ENCODE results near the gene CRADD.

Gene CRADD

DNA sequence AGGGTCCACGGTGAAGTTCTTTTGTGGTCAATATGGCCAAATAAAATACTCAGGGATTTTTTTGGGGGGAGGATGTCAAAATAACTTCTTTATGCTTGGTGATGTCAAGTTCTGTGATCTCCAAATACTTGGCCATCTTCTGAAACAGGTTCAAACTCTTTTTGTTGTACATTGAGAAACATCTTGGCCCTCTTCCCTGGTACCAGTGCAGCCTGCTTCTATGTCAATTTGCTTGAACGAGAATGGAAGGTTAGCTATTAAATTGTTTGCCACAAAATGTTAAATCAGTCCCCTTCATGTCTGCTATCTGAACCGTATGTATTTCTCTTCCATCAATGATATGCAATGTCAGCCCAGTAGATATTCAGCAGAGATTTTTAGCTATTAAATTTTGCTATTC is 6.1 kb upstream of the CRADD start:
- DNase-seq (ENCODE audit: low read depth in 2 of 2) = no peak

DNA sequence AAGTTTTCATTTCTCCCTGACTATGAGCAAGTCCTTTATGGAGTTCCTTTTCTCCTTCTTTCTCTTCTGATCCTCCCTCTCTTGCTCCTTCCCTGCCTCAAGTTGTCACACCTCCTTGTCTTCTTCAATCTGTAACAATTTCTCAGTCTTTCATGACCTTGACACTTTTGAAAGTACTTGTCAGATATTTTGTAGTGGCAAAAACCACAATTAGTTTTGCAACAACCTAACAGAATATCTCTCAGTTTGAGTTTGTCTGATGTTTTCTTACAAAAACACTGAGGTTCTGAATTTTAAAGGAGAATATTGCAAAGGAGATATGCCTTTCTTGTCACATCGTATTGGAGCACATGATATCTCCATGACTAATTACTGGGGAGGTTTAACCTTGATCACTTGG is 4.1 kb upstream of the CRADD start:
- no peak for DNase-seq (ENCODE audit: low read depth in 2 of 2)

DNA sequence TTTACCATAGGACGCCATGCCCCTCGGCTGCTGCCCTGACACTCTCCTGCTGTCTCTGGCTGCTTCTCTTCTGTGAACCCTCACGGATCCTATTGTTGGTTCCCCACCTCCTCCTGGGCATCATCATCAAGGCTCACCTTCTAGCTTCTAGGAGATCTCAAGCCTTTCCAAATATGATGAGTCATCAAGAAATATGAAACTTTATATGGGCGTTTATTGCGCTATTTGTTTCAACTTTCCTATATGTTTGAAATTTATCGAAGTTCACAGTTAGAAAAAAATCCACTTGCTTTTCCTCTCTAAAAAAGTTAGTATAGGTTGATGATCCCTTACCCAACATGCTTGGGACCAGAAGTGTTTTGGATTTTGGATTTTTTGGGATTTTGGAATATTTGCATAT is 2.8 kb upstream of the CRADD start:
- no peak for DNase-seq (ENCODE audit: low read depth in 2 of 2)

DNA sequence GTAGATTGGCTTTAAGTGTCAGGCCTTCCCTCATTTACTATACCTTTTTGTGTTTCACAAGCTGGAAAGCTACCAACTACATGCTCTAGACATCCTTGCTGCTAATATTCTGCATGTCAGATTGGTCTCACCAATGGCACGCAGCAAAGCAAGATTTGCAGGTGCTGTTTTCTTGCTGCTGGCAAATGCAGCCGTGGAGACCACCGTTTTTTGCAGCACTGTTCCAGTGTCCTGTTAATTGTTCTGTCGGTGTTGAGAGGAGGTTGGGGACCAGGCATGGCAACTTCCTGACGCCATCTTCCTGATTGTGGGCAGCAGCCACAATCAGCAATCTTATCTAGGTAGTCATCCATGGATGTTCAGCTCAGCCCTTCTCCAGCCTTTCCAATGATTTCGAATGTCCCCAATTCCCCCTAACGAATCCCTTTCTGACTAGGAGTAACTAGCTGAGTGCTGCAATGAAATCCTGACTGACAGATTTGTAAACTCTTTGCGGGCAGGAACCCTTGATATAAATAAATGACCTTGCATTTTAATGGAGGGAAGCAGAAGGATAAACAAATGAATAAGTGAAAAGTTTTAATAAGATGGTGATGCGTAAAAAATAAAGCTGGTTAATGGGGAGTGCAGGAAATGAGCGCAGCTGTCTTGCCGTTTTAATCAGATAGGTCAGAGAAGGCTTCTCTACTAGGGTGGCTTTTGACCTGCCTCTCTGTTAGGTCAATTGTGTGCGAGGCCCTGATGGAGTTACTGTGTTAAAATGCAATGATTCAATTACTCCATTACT is 574 bp upstream of the CRADD start:
- DNase-seq (ENCODE audit: low read depth in 2 of 2) = no peak

DNA sequence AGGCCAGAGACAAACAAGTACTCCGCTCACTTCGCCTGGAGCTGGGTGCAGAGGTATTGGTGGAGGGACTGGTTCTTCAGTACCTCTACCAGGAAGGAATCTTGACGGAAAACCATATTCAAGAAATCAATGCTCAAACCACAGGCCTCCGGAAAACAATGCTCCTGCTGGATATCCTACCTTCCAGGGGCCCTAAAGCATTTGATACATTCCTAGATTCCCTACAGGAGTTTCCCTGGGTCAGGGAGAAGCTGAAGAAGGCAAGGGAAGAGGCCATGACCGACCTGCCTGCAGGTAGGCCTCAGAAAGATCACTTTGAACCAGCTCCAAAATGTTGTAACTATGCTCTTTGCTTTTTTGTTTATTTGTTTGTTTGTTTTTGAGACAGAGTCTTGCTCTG is 1.6 kb downstream of the CRADD start:
- no peak for DNase-seq (ENCODE audit: low read depth in 2 of 2)

DNA sequence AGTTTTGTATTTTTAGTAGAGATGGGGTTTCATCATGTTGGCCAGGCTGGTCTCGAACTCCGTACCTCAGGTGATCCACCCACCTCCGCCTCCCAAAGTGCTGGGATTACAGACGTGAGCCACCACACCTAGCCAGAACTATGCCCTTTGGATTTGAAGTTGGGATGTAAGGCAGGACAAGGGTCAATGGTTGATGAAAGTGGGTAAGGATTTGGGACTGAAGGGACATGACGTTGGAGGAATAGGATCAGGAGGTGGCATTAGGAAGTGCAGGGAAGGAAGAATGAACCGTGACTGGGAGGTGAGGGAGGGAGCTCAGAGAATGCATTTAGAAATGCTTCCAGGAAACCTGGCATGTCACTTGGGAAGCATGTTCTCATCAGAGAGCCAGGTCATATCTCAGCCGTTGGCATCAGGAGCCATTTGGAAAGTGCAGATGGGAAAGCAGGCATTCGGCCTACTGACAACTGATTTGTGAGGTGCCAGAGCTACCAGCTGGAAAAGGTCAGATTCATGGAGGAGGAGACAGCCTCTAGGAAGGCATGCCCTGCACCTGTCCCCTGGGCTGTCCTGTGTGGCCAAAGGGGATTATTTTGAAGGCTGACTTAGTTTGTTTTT is 2.2 kb downstream of the CRADD start:
- no peak for DNase-seq (ENCODE audit: low read depth in 2 of 2)

DNA sequence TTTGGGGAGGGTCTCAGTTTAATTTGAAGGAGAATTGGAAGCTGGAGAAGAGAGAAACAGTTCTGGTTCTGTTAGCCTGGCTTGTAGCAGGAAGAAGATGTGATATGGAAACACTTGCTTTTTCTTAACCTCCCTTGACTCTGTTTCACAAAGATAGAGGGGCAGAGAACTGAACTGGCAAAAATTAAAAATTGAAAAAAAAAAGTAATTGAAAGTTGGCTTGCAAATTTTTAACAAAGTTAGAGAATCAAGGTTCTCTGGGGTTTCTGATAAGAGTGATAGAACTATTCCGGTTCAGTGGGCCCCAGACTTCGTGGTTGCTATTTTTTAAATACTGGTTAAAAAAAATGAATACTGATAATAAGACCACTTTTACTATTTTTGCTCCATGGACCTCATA is 2.8 kb downstream of the CRADD start:
- DNase-seq (ENCODE audit: low read depth in 2 of 2) = no peak

DNA sequence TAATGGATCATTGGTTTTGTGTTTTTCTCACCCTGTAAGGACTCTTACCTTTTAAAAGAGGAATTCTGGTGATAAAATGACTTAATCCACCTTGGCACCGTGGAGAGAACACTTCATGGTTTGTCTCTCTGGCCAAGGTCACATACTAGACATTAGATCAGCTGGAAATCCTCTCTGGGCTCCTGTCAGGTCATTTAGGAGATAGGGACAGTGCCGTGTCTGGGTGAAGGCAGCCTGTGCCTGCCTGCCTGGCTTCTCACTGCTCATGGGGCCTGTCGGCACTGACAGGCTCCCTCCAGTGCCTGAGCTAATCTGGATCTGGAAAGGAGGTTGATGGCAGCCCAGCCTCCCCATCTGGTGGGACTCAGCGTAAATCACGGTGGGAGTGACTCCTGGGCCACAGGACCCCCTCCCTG is 5.7 kb downstream of the CRADD start:
- no peak for DNase-seq (ENCODE audit: low read depth in 2 of 2)

DNA sequence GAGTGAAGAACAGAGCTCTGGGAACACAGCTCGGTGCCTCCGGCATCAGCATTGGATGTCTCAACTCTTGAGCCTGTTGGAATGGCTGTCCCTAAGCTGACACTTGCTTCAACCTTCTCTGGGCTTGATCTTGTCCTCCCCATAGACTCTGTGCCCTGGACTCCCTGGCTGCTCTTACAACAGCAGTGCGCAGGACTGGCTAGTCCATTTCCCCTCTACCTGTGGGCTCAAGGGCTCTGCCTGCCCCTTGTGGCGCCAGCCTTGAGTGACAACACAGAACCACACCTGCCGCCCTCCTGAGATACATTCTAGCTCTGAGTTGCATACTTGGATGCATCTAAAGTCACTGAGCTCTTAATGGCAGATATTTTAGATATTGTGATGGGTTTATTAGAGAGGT is 6.2 kb downstream of the CRADD start:
- DNase-seq (ENCODE audit: low read depth in 2 of 2) = no peak

DNA sequence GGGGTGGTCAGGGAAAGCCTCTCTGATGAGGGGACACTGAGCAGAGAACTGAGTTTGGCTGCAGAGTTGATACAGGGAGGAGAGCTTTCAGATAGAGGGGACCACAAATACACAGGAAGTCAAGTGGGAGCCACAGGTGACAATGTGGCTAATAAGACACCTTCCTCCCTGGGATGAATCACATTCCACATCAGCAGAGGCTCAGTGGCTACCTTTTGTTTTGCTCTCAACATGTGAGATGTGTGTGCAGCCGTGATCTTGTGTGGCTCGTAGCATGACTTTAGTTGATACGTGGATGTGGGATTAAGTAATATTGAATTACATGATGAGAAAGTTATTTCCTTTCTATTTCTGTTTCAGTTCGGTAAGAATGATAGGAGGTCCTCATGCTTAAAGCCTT is 7.5 kb downstream of the CRADD start:
- DNase-seq (ENCODE audit: low read depth in 2 of 2) = no peak

DNA sequence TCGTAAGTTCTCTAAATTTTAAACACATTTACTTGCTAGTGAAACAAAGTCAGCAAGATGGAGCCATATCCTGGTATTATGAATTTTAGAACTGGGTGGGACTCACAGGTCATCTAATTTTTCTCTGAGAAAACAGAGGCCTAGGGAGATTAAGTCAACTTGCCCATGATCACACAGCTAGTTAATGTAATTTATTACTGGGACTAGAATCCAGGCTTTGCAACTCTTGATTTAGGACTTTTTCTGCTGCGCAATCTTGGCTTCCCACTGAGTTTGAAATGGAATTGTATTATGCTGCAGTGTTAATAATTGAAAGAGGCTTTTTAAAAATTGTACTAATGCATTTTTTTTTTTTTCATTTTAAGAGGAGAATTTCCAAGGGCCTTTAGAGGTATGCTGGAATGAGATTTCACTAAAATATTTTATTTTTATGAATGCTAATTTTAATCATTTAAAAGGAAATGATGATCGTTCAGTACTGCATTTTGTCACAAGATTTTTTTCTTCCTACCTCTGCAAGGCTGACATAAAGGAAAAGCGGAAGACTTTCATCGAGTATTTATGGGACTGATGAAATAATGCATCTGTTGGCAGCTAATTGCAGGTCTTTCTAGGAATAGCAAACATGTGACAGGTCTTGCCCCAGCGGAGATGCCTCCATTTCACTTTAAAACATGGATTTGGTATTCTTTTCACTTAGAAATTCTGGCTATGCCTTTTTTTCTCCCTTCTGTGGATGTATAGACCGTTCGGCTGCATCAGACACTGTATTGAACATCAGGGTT is 9.6 kb downstream of the CRADD start:
- no peak for DNase-seq (ENCODE audit: low read depth in 2 of 2)

DNA sequence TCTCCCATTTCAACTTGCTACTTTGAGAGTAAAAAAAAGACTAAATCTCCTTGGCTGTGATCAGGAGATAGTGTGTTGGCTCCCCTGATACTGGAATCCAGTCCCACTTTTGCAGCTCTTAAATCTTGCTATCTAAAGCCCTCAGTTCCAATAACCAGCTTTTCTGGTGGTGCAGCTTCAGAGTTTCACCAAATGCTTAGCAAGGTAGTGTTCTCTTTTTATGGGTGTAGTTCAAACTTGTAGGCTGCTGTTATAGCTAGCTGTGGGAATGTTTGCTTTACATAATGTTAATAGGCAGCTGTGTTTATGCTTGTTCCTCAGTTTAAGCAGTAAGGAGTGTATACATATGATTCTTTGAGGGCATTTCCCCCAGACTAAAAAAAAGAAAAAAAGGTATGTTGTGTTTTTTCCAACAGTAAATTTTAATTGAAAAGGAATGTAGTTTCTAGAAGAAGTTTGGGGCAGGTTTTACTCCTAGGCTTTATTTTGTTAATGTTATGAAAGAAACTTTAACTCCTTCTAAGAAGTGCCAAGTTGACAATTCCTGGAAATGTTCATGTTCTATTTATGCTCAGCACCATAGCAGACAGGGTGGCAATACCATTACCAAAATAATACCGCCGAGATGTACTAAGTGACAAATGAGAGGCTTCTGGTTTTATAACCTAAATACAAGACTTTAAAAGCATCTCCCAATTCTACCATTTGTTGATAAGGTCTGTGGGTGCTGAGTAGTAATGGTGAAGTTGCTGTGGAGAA is 12.1 kb downstream of the CRADD start:
- DNase-seq (ENCODE audit: low read depth in 2 of 2) = no peak

DNA sequence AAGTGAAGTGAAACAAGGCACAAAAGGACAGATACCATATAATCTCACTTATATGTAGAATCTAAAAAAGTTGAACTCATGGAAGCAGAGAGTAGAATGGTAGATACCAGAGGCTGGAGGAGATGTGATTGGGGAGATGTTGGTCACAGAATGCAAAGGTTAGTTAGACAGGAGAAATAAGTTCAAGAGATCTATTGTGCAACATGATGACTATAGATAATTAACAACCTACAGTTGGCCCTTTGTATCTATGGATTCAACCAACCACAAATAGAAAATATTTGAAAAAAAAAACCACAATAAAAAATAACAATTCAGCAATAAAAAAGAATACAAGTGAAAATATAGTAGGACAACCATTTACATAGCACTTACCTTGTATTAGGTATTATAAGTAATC is 19.3 kb downstream of the CRADD start:
- no peak for DNase-seq (ENCODE audit: low read depth in 2 of 2)

DNA sequence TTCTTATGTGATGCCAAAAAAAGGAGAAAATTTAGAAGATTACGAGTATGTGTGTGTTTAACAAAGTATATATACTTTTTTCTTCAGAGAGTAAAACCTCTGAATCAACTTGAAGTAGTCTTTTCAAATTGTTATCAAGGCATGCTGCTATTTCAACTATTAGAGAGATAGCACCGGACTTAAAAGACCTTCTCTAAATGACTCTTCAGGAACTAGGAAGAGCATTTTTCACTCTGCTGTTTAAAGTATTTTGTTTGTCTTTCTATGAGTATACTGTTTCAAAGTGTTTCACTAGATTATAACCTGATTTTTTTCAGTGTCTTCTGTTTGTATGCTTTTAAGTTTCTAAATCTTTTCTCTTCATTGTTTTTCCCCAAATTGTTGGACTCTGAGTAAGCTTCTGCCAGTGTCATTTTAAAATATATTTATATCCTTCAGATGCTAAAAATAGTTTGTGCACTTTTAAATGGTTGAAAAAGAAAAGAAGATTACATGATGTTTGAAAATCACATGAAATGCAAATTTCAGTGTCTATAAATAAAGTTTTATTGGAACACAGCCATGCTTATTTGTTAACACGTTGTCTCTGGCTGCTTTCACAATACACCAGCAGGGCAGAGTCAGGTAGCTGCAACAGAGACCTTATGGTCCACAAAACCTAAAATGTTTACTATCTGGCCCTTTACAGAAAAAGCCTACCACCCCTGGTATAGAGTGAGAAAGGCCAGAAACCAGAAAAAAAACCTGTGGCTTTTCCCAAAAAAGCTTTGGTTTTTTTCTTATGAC is 21.3 kb downstream of the CRADD start:
- no peak for DNase-seq (ENCODE audit: low read depth in 2 of 2)

DNA sequence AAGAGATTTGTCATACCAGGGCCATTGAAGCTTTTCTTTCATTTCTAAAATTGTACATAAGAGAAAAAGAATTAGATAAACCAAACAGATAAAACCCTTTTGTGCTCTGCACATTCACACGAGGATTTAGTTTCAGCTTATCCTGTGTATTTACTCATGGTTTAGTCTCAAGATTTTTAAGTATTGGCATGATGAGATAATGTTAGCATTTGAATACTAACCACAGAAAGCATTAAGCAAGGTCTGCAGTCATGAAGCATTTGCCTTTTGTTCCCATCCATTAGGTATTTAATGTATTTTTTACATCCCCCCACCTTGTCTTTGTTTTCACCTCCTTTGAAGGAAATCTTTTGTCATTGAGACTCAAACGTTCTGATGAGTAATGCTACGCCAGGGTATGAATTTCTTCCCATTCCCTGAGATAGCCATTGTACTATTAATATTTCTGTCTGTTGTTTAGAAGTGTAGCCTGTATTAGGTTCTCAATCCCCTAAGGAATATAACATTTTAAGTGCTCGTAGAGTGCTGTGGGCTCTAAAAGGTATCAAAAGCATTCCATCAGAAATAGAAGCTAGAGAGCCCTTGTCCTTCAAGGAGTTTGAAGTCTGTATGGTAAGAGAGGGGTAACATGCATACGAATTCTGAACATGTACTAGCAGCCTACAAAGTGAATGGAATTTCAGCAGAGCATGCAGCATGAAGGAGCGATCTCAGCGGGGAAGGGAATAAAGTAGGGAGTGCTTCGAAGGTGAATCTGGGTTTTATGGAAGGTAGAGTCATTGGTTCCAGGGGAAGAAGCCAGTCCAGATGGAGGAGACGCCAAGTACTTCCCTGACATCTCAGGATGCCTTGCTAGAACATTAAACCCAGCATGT is 22.3 kb downstream of the CRADD start:
- DNase-seq (ENCODE audit: low read depth in 2 of 2) = no peak

DNA sequence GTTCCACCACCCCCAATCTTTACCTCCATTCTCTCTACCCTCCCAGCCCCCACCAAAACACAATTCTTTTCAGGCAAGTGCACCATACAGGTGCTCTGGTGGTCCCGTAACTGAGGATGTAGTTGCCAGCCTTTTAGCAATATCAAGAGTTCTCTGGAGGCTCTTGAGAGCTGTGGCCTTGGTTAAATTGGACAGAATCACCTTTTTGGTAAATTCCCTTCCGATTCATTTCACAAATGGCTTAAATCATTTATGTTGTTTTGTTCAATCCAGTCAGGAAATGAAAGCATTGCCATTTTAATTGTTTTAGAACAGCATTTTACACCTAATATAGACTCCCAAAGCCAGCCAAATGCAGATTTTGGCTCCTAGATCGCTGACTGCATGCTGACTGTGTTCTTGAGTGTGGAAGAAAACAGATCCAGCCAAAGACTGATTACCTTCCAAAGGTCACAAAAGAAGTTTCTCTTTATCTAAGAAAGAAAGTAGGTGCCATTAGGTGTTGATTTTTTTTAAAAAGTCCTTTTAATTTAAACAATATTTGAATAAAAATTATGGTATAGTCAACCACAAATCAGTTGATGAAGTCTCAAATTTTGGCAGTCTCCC is 25.6 kb downstream of the CRADD start:
- no peak for DNase-seq (ENCODE audit: low read depth in 2 of 2)

DNA sequence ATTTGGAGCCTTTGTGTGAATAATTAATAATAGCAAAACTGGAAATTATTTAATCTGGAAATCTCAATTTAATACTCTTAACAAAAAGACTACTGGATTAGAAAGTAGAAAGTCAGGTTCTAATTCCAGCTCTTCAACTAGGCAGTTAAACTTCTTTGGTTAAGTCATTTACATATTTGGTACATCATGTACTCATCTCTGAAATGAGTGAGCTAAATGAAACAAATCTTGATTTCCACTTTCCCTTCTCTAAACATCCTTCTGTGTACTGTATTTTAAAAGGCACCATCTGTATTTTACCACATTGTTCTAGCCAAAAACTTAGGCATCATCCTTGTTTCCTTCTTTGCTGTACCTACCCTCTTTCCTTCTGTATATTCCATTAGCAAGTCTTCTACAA is 26.9 kb downstream of the CRADD start:
- DNase-seq (ENCODE audit: low read depth in 2 of 2) = no peak

DNA sequence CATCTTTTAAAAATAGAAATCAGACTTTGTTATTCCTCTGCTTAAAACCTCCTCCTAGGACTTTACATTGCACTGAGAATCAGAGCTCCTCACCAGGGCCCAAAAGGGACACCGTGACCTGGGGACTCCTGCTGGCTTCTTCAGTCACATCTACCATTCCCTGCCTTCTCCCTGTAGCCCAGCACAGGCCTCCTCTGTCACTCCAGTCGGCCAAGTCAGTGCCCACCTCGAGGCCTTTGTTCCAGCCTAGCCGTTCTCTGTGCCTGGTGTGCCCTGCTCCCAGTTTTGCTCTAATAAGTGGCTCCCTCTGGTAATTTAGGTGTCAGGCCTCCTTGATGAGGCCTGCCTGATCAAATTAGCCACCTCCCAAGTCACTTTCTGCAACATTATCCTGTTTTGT is 27.4 kb downstream of the CRADD start:
- DNase-seq (ENCODE audit: low read depth in 2 of 2) = no peak

DNA sequence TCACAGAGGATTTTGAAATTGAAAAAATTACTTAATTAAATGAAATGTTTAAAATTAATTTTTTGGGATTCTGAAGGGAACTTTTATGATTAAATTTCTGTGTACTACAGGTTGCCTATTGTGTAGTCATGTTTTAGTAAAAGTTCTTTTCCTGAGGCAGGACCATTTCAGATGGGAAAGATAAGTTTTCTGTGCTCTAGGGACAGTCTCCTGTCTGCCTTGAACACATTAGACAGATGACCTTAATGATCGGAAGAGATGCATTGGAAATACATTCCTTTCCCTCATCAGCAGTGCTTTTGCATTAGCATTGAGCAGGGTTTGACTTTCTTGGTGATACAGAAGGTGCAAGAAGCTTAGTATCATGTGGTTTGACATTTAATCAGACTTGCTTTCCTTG is 28.1 kb downstream of the CRADD start:
- no peak for DNase-seq (ENCODE audit: low read depth in 2 of 2)

DNA sequence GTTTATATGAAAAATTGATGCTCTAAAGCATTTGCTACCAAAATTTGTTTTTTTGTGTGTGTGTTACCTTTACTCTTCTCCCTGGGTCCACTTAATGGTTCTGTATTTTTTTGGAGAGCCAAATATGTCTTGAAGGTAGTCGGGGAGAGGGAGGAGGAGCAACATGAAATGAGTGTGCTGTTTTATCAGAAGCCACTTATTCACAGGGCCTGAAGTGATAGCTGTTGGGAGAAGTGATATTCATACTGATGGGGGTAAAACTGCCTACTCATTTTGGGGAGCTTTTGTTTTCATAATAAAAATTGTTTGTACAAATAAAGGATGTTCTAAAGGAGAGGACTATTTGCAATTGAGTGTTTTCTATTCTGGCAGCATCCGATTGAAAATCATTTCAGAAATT is 29.2 kb downstream of the CRADD start:
- DNase-seq (ENCODE audit: low read depth in 2 of 2) = no peak

All from stimulated activated CD4-positive, alpha-beta T cell treated with anti-CD3 and anti-CD28 coated beads, Interleukin-15, amount 100 ng/mL, for 48 hours (primary cell).